Middle frontal gyrus (tissue), 1 donor: ENCODE data around the gene TEAD1.
A peak's percentile ranks its signal among the peaks of the same experiment; 100 is the strongest.

Experiments
- DNase-seq: peaks from one replicate; pipeline ENCODE4 v3.0.0-alpha.2; 2015; ENCODE audit warnings: low spot score; ENCODE audit errors: extremely low spot score

The TEAD1 gene

GRCh38 chr11:12673924-12674570 is at the start of gene TEAD1:
TSS of gene TEAD1 (plus strand) at chr11:12674421.
- peak; percentile 90 for DNase-seq

GRCh38 chr11:12624595-12624994 is 49.6 kb upstream of the TEAD1 start:
- DNase-seq = no peak

- DNase-seq = no peak
Measured at GRCh38 chr11:12625438-12626071, 48.7 kb upstream of the TEAD1 start.

- no peak for DNase-seq
Measured at GRCh38 chr11:12626616-12627015, 47.6 kb upstream of the TEAD1 start.

- DNase-seq = no peak
Measured at GRCh38 chr11:12628314-12628713, 45.9 kb upstream of the TEAD1 start.

GRCh38 chr11:12629601-12630313 is 44.5 kb upstream of the TEAD1 start:
- no peak for DNase-seq

GRCh38 chr11:12631651-12632050 is 42.6 kb upstream of the TEAD1 start:
- no peak for DNase-seq

- DNase-seq = no peak
Measured at GRCh38 chr11:12634329-12634728, 39.9 kb upstream of the TEAD1 start.

- DNase-seq = no peak
Measured at GRCh38 chr11:12636871-12637410, 37.3 kb upstream of the TEAD1 start.

- no peak for DNase-seq
Measured at GRCh38 chr11:12639388-12639787, 34.8 kb upstream of the TEAD1 start.

- no peak for DNase-seq
Measured at GRCh38 chr11:12640355-12640754, 33.9 kb upstream of the TEAD1 start.

GRCh38 chr11:12640926-12641849 is 33.0 kb upstream of the TEAD1 start:
- no peak for DNase-seq

- DNase-seq = no peak
Measured at GRCh38 chr11:12642040-12642439, 32.2 kb upstream of the TEAD1 start.

- no peak for DNase-seq
Measured at GRCh38 chr11:12642806-12643428, 31.3 kb upstream of the TEAD1 start.

GRCh38 chr11:12646478-12646877 is 27.7 kb upstream of the TEAD1 start:
- DNase-seq = no peak

- no peak for DNase-seq
Measured at GRCh38 chr11:12653729-12654128, 20.5 kb upstream of the TEAD1 start.

GRCh38 chr11:12655842-12656241 is 18.4 kb upstream of the TEAD1 start:
- DNase-seq = no peak

- DNase-seq = no peak
Measured at GRCh38 chr11:12657336-12657735, 16.9 kb upstream of the TEAD1 start.

GRCh38 chr11:12657981-12658380 is 16.2 kb upstream of the TEAD1 start:
- no peak for DNase-seq

GRCh38 chr11:12662101-12662689 is 12.0 kb upstream of the TEAD1 start:
- DNase-seq = no peak
